CD4-positive, alpha-beta T cell treated with Interleukin-4 for 4 hours (primary cell): Measurements from ENCODE around the gene ZSCAN20.

Experiments used
- DNase-seq: peaks from one replicate; pipeline ENCODE4 v3.0.0-alpha.2; 2020

The ZSCAN20 gene

GRCh38 chr1:33445108-33445507 is 27.3 kb upstream of the ZSCAN20 start:
- DNase-seq: no peak

GRCh38 chr1:33446590-33446989 is 25.9 kb upstream of the ZSCAN20 start:
- no peak for DNase-seq

- DNase-seq: no peak
Measured at GRCh38 chr1:33454646-33455282, 17.7 kb upstream of the ZSCAN20 start.

GRCh38 chr1:33455539-33456501 is 16.6 kb upstream of the ZSCAN20 start:
- peak; percentile 30 for DNase-seq

- DNase-seq: no peak
Measured at GRCh38 chr1:33456502-33456886, 16.0 kb upstream of the ZSCAN20 start.

GRCh38 chr1:33459691-33460090 is 12.8 kb upstream of the ZSCAN20 start:
- DNase-seq: no peak

GRCh38 chr1:33460144-33460543 is 12.3 kb upstream of the ZSCAN20 start:
- DNase-seq: no peak

GRCh38 chr1:33460947-33461629 is 11.4 kb upstream of the ZSCAN20 start:
- DNase-seq: no peak

- DNase-seq: no peak
Measured at GRCh38 chr1:33462405-33463164, 9.9 kb upstream of the ZSCAN20 start.

- no peak for DNase-seq
Measured at GRCh38 chr1:33464552-33464951, 7.9 kb upstream of the ZSCAN20 start.

- no peak for DNase-seq
Measured at GRCh38 chr1:33465316-33465715, 7.1 kb upstream of the ZSCAN20 start.

GRCh38 chr1:33466159-33466558 is 6.3 kb upstream of the ZSCAN20 start:
- DNase-seq: no peak

- DNase-seq: no peak
Measured at GRCh38 chr1:33468011-33468410, 4.4 kb upstream of the ZSCAN20 start.

- DNase-seq: no peak
Measured at GRCh38 chr1:33468531-33468930, 3.9 kb upstream of the ZSCAN20 start.

GRCh38 chr1:33468967-33469366 is 3.5 kb upstream of the ZSCAN20 start:
- no peak for DNase-seq

GRCh38 chr1:33469691-33470090 is 2.8 kb upstream of the ZSCAN20 start:
- DNase-seq: no peak

- DNase-seq: peak; percentile 50
Measured at GRCh38 chr1:33470495-33471012, 1.9 kb upstream of the ZSCAN20 start.

GRCh38 chr1:33471416-33471815 is 1.0 kb upstream of the ZSCAN20 start:
- DNase-seq: no peak

- DNase-seq: no peak
Measured at GRCh38 chr1:33473900-33474299, 1.5 kb downstream of the ZSCAN20 start.

GRCh38 chr1:33477451-33477850 is 5.0 kb downstream of the ZSCAN20 start:
- DNase-seq: no peak

- DNase-seq: no peak
Measured at GRCh38 chr1:33482412-33482811, 10.0 kb downstream of the ZSCAN20 start.

GRCh38 chr1:33488624-33489023 is 16.2 kb downstream of the ZSCAN20 start:
- DNase-seq: no peak

- DNase-seq: no peak
Measured at GRCh38 chr1:33494929-33495328, 22.5 kb downstream of the ZSCAN20 start.
